ENCODE data around the gene PRR4.

PRR4 gene

DNA sequence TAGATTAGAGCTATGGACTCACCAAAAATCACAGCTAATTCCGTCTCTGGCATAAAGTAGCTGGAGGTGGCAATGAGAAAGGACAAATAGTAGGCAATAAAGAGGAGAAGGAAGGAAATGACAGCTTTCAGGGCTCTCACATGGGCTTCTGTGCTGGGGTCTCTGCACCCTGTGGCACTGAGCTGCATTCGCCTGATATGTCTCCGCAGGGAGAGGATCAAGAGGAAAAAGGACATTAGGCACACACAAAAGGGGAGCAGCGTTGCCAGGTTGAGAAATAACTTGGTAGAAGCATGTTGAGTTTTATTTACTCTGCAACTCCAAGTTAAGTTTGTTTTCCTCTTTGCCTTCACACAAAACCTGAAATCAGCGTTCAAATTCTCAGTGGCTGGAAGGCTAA is 47.5 kb downstream of the PRR4 start:
- H3K36me3 ChIP-seq = no peaks in the 10 kb centered on the region
- no peaks in the 10 kb centered on the region for H3K27me3 ChIP-seq (ENCODE audit: insufficient read depth, low read depth, severe bottlenecking)
- no peak overlapping the region for H3K27ac ChIP-seq
- no peaks in the 10 kb centered on the region for H3K9me3 ChIP-seq (ENCODE audit: severe bottlenecking)
- H3K4me3 ChIP-seq (ENCODE audit: low read depth, low read length) = no peak overlapping the region
- DNase-seq = no peak
- TF ChIP-seq, protein P1, sequence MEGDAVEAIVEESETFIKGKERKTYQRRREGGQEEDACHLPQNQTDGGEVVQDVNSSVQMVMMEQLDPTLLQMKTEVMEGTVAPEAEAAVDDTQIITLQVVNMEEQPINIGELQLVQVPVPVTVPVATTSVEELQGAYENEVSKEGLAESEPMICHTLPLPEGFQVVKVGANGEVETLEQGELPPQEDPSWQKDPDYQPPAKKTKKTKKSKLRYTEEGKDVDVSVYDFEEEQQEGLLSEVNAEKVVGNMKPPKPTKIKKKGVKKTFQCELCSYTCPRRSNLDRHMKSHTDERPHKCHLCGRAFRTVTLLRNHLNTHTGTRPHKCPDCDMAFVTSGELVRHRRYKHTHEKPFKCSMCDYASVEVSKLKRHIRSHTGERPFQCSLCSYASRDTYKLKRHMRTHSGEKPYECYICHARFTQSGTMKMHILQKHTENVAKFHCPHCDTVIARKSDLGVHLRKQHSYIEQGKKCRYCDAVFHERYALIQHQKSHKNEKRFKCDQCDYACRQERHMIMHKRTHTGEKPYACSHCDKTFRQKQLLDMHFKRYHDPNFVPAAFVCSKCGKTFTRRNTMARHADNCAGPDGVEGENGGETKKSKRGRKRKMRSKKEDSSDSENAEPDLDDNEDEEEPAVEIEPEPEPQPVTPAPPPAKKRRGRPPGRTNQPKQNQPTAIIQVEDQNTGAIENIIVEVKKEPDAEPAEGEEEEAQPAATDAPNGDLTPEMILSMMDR (IDR thresholded peaks at IDR 0.05; ENCODE audit: low read depth, low read length) = no peak

All from WERI-Rb-1 (cell line).